Measurements from ENCODE around the gene SERINC1. TPM values are rescaled to one million over a fixed set of nuclear protein-coding genes. Genes with fewer than 3 reads are reported as not detected.

The SERINC1 gene
- total and polyA plus RNA-seq, 12 donors, result 44.8 to 206 (median 169) TPM

DNA sequence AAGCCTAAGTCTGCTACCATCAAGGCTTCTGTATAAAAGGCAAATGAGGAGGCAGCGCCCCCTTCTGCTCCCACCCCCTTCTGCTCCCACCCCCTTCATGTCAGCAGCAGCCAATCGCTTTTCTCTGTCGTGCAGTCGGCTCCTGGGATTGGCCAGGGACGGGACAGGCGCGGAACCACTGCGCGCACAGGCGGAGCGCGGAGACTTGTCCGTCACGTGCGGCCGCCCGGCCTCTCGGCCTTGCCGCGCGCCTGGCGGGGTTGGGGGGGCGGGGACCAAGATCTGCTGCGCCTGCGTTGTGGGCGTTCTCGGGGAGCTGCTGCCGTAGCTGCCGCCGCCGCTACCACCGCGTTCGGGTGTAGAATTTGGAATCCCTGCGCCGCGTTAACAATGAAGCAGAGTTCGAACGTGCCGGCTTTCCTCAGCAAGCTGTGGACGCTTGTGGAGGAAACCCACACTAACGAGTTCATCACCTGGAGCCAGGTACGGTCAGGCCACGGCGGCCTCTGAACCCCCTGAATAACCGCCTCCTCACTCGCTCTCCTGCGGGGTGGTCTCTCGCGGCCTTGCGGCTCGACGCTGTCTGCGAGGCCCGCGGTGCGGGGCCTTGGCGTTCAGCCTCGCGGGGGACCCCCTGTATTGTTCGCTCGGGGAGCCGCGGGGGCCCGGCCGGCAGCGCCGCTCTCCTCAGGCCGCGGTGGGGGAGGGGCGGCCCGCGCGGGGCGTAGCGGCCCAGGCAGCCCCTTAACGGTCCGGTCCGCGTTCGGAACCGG, 72.1 kb downstream of the SERINC1 start, which contains the start of gene HSF2:
Gene HSF2, plus strand, starts transcription at position 305 of the 773 bp plus-strand sequence. Its CDS starts 86 bp downstream, at position 391.
- Histone ChIP-seq H3K4me3 (peak within 1 kb of the TSS; percentile 76 to 99 (median 95)), H3K27ac (peak within 1 kb of the TSS; percentile 32 to 92 (median 88)), H3K36me3 (no peaks in the 10 kb centered on the region), H3K27me3 (no peaks in the 10 kb centered on the region), H3K9me3 (no peaks in the 10 kb centered on the region), H3K4me1 (peaks cover 0 to 46% (median 28%) of the 10 kb centered on the region in 9 donors)
- 0 to 1% methylated on average over 78 to 82 of the region's 82 CpGs for WGBS, 2 donors
- TF ChIP-seq, protein P1, sequence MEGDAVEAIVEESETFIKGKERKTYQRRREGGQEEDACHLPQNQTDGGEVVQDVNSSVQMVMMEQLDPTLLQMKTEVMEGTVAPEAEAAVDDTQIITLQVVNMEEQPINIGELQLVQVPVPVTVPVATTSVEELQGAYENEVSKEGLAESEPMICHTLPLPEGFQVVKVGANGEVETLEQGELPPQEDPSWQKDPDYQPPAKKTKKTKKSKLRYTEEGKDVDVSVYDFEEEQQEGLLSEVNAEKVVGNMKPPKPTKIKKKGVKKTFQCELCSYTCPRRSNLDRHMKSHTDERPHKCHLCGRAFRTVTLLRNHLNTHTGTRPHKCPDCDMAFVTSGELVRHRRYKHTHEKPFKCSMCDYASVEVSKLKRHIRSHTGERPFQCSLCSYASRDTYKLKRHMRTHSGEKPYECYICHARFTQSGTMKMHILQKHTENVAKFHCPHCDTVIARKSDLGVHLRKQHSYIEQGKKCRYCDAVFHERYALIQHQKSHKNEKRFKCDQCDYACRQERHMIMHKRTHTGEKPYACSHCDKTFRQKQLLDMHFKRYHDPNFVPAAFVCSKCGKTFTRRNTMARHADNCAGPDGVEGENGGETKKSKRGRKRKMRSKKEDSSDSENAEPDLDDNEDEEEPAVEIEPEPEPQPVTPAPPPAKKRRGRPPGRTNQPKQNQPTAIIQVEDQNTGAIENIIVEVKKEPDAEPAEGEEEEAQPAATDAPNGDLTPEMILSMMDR (IDR thresholded peaks at IDR 0.05), result peak in 6 of 9 donors; percentile 28 to 66 (median 50)
- DNase-seq (peak; percentile 95 to 96), ATAC-seq (peak; percentile 99 to 100 (median 99))
- intact Hi-C loops (cut with DNase I), result loop anchor here in 7 of 10 donors (2.0 to 5.0 kb wide), 2 partner anchors 71 to 73 kb away; partner anchors contain the start of gene SERINC1 (in 7 of the 7)

DNA sequence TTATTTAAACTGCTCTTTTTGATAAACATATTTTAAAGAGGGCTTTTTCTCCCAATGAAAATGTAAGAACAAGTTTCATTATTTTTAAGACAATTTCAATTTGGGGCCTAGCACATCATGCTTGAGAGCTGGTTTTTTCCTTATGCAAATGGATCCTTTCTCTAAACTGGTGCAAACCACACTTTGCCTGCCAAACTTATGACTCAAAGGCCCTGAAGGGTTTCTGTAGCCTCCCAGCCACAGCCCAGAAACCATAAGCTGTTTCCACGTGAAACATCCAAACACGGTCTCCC, 72.6 kb downstream of the SERINC1 start:
- intact Hi-C loops (cut with DNase I), result loop anchor here in 3 of 10 donors (2.0 to 5.0 kb wide), 2 partner anchors 72 to 73 kb away; partner anchors contain the start of gene SERINC1 (in 3 of the 3)
- WGBS, 2 donors, result 0% methylated on average over 2 of the region's 2 CpGs
- Histone ChIP-seq H3K27me3 (no peaks in the 10 kb centered on the region), H3K4me3 (peak overlapping the region in 9 of 10 donors; percentile 15 to 99 (median 93)), H3K36me3 (no peaks in the 10 kb centered on the region), H3K4me1 (peaks cover 0 to 42% (median 23%) of the 10 kb centered on the region in 9 donors), H3K9me3 (no peaks in the 10 kb centered on the region), H3K27ac (peak overlapping the region in 8 of 10 donors; percentile 0 to 88 (median 70))
- ATAC-seq (no peak), DNase-seq (no peak)
- TF ChIP-seq, protein P1 (IDR thresholded peaks at IDR 0.05), result no peak

DNA sequence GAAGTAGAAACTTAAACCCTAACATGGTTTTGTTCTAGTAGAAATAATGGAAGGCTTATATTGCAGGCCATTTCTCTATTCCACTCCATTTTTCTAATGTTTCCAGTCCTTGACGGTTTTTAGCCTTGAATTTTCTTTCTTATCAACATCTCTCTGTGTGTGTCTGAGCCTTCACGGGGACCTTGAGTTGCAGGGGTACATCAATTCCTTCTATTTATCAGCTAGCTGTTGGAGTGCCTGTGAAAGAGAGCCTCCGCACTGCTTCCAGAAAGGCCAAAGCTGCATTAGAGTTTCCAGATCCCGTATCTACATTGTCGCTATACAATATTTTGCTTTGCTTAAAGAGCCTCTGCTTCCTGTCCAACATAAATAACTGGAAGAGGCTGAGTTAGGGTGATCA, 77.6 kb downstream of the SERINC1 start:
- TF ChIP-seq, protein P1 (IDR thresholded peaks at IDR 0.05), result no peak
- 64 to 66% methylated on average over 5 of the region's 5 CpGs for WGBS, 2 donors
- no peak overlapping the region for H3K4me3 ChIP-seq
- ATAC-seq (no peak), DNase-seq (no peak)
- peaks cover 0 to 12% (median 0%) of the 10 kb centered on the region in 7 donors for H3K27me3 ChIP-seq
- H3K4me1 ChIP-seq, result peaks cover 0 to 5% (median 3%) of the 10 kb centered on the region in 9 donors
- intact Hi-C loops (cut with DNase I), result no loop called here
- H3K9me3 ChIP-seq, result no peaks in the 10 kb centered on the region
- H3K36me3 ChIP-seq, result no peaks in the 10 kb centered on the region
- H3K27ac ChIP-seq, result no peak overlapping the region

DNA sequence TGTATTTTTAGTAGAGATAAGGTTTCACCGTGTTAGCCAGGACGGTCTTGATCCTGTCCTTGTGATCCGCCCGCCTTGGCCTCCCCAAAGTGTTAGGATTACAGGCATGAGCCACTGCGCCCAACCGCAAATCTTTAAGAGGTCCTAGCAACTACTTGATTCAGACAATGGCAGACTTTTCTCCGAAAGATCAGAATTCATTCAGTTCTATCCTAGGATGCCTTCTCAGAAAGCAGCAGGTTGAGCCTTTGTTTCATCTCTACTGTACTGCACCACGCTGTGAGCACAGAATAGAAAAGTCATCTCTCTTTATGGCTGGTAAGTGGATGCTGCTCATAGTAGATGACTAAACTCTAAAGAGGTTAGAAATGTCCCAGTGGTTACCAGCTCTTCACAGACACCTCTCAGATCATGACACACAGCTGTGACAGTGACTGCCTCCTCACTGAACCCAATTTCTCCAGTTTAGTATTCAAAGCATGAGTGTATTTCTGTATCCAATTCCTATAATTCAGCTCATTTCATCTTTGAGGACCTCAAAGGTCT, 78.2 kb downstream of the SERINC1 start:
- intact Hi-C loops (cut with DNase I), result no loop called here
- H3K27me3 ChIP-seq, result peaks cover 0 to 12% (median 0%) of the 10 kb centered on the region in 7 donors
- no peaks in the 10 kb centered on the region for H3K36me3 ChIP-seq
- no peaks in the 10 kb centered on the region for H3K9me3 ChIP-seq
- no peak overlapping the region for H3K4me3 ChIP-seq
- 58 to 63% methylated on average over 8 of the region's 8 CpGs for WGBS, 2 donors
- no peak overlapping the region for H3K27ac ChIP-seq
- DNase-seq (no peak), ATAC-seq (no peak)
- TF ChIP-seq, protein P1 (IDR thresholded peaks at IDR 0.05), result no peak
- H3K4me1 ChIP-seq, result no peaks in the 10 kb centered on the region

Other genes with a start within 250 kb of the SERINC1 start
- 10 to 100 TPM; 13.8 to 28.7 (median 23.0) TPM for gene HSF2, start 72.2 kb downstream of the SERINC1 start, total RNA-seq
- gene HSF2, start 72.2 kb downstream of the SERINC1 start, polyA plus RNA-seq, result 10 to 100 TPM; 22.8 to 26.6 TPM
- gene PKIB, start 138.6 kb upstream of the SERINC1 start, total RNA-seq, result under 1 TPM in 7 of 10 donors, not detected in 3; 0.26 to 0.96 (median 0.39) TPM
- gene PKIB, start 138.6 kb upstream of the SERINC1 start, polyA plus RNA-seq, result under 1 TPM in 1 of 2 donors, not detected in 1; 0.33 TPM